Dendritic cell treated with granulocyte-macrophage colony-stimulating factor and Interleukin-4, amounts not matched to agents 40 ng/mL and 50 ng/mL, for 4 days (primary cell): ENCODE data around the gene DACT2.

Source experiments
- H3K27ac Mint-ChIP-seq: one replicate; pipeline ENCODE4 v1.8.0; 2022; ENCODE audit warnings: mild to moderate bottlenecking, mixed read lengths
- H3K27me3 Mint-ChIP-seq: one replicate; pipeline ENCODE4 v1.8.0; 2022; ENCODE audit warnings: mild to moderate bottlenecking, mixed read lengths
- H3K36me3 Mint-ChIP-seq: one replicate; pipeline ENCODE4 v1.8.0; 2022; ENCODE audit warnings: low read depth, mixed read lengths
- H3K4me1 Mint-ChIP-seq: one replicate; pipeline ENCODE4 v1.8.0; 2022; ENCODE audit warnings: low read depth, mixed read lengths
- H3K4me3 Mint-ChIP-seq: one replicate; pipeline ENCODE4 v1.8.0; 2022; ENCODE audit warnings: mild to moderate bottlenecking, moderate library complexity, mixed read lengths
- H3K9me3 Mint-ChIP-seq: one replicate; pipeline ENCODE4 v1.8.0; 2022; ENCODE audit warnings: mixed read lengths
- intact Hi-C: fragments of 100-400 bp; cut with micrococcal nuclease; formaldehyde crosslinking; loops from one replicate; pipeline ENCODE4 v1.15.0; 2022

The DACT2 gene

GRCh38 chr6:168308390-168309144, 11.0 kb downstream of the DACT2 start:
- no peaks in the 10 kb centered on the region for H3K9me3 Mint-ChIP-seq
- peaks cover 2% of the 10 kb centered on the region for H3K27me3 Mint-ChIP-seq
- intact Hi-C loops: no loop called here
- no peak overlapping the region for H3K27ac Mint-ChIP-seq
- H3K36me3 Mint-ChIP-seq: no peaks in the 10 kb centered on the region
- no peaks in the 10 kb centered on the region for H3K4me1 Mint-ChIP-seq
- no peak overlapping the region for H3K4me3 Mint-ChIP-seq

GRCh38 chr6:168307695-168308021, 11.9 kb downstream of the DACT2 start:
- H3K9me3 Mint-ChIP-seq: no peaks in the 10 kb centered on the region
- H3K27me3 Mint-ChIP-seq: no peaks in the 10 kb centered on the region
- H3K4me1 Mint-ChIP-seq: no peaks in the 10 kb centered on the region
- H3K36me3 Mint-ChIP-seq: no peaks in the 10 kb centered on the region
- H3K4me3 Mint-ChIP-seq: no peak overlapping the region
- intact Hi-C loops: no loop called here
- no peak overlapping the region for H3K27ac Mint-ChIP-seq

- H3K27me3 Mint-ChIP-seq: peaks cover under 1% of the 10 kb centered on the region
- H3K36me3 Mint-ChIP-seq: no peaks in the 10 kb centered on the region
- intact Hi-C loops: no loop called here
- no peaks in the 10 kb centered on the region for H3K4me1 Mint-ChIP-seq
- no peaks in the 10 kb centered on the region for H3K9me3 Mint-ChIP-seq
- H3K27ac Mint-ChIP-seq: no peak overlapping the region
- H3K4me3 Mint-ChIP-seq: no peak overlapping the region
These were observed 12.4 kb downstream of the DACT2 start for GRCh38 chr6:168307015-168307694.

- H3K4me3 Mint-ChIP-seq: no peak overlapping the region
- H3K4me1 Mint-ChIP-seq: no peaks in the 10 kb centered on the region
- intact Hi-C loops: no loop called here
- peaks cover 8% of the 10 kb centered on the region for H3K27me3 Mint-ChIP-seq
- H3K27ac Mint-ChIP-seq: no peak overlapping the region
- no peaks in the 10 kb centered on the region for H3K9me3 Mint-ChIP-seq
- H3K36me3 Mint-ChIP-seq: no peaks in the 10 kb centered on the region
These were observed 13.7 kb downstream of the DACT2 start for GRCh38 chr6:168305863-168306262.

- no peak overlapping the region for H3K4me3 Mint-ChIP-seq
- H3K27ac Mint-ChIP-seq: no peak overlapping the region
- intact Hi-C loops: no loop called here
These were observed 14.4 kb downstream of the DACT2 start for GRCh38 chr6:168305096-168305749.

GRCh38 chr6:168304752-168305015, 14.9 kb downstream of the DACT2 start:
- intact Hi-C loops: no loop called here
- H3K27me3 Mint-ChIP-seq: peaks cover 8% of the 10 kb centered on the region
- H3K36me3 Mint-ChIP-seq: no peaks in the 10 kb centered on the region
- no peak overlapping the region for H3K4me3 Mint-ChIP-seq
- H3K4me1 Mint-ChIP-seq: no peaks in the 10 kb centered on the region
- H3K27ac Mint-ChIP-seq: no peak overlapping the region
- H3K9me3 Mint-ChIP-seq: no peaks in the 10 kb centered on the region

More at GRCh38 chr6:168305096-168305749, 14.4 kb downstream of the DACT2 start:
- Mint-ChIP-seq H3K36me3 (no peaks in the 10 kb centered on the region), H3K9me3 (no peaks in the 10 kb centered on the region), H3K4me1 (no peaks in the 10 kb centered on the region), H3K27me3 (peaks cover 8% of the 10 kb centered on the region)

GRCh38 chr6:168303982-168304751, 15.4 kb downstream of the DACT2 start:
- no peaks in the 10 kb centered on the region for H3K4me1 Mint-ChIP-seq
- H3K27me3 Mint-ChIP-seq: peaks cover 8% of the 10 kb centered on the region
- intact Hi-C loops: no loop called here
- H3K9me3 Mint-ChIP-seq: no peaks in the 10 kb centered on the region
- H3K4me3 Mint-ChIP-seq: no peak overlapping the region
- no peaks in the 10 kb centered on the region for H3K36me3 Mint-ChIP-seq
- no peak overlapping the region for H3K27ac Mint-ChIP-seq

- intact Hi-C loops: no loop called here
- H3K27ac Mint-ChIP-seq: no peak overlapping the region
- no peak overlapping the region for H3K4me3 Mint-ChIP-seq
- no peaks in the 10 kb centered on the region for H3K9me3 Mint-ChIP-seq
- H3K36me3 Mint-ChIP-seq: no peaks in the 10 kb centered on the region
- H3K4me1 Mint-ChIP-seq: no peaks in the 10 kb centered on the region
- H3K27me3 Mint-ChIP-seq: peaks cover 8% of the 10 kb centered on the region
These were observed 17.0 kb downstream of the DACT2 start for GRCh38 chr6:168302534-168302933.

- H3K9me3 Mint-ChIP-seq: no peaks in the 10 kb centered on the region
These were observed 17.8 kb downstream of the DACT2 start for GRCh38 chr6:168301648-168302398.

GRCh38 chr6:168300975-168301647, 18.5 kb downstream of the DACT2 start:
- intact Hi-C loops: no loop called here
- no peaks in the 10 kb centered on the region for H3K9me3 Mint-ChIP-seq
- no peaks in the 10 kb centered on the region for H3K36me3 Mint-ChIP-seq
- H3K27ac Mint-ChIP-seq: no peak overlapping the region
- no peak overlapping the region for H3K4me3 Mint-ChIP-seq
- H3K27me3 Mint-ChIP-seq: peaks cover 8% of the 10 kb centered on the region
- H3K4me1 Mint-ChIP-seq: no peaks in the 10 kb centered on the region

More at GRCh38 chr6:168301648-168302398, 17.8 kb downstream of the DACT2 start:
- H3K27me3 Mint-ChIP-seq: peaks cover 8% of the 10 kb centered on the region
- no peaks in the 10 kb centered on the region for H3K36me3 Mint-ChIP-seq
- no peak overlapping the region for H3K4me3 Mint-ChIP-seq
- H3K4me1 Mint-ChIP-seq: no peaks in the 10 kb centered on the region
- no peak overlapping the region for H3K27ac Mint-ChIP-seq
- intact Hi-C loops: no loop called here

GRCh38 chr6:168299541-168300511, 19.8 kb downstream of the DACT2 start:
- H3K36me3 Mint-ChIP-seq: no peaks in the 10 kb centered on the region

GRCh38 chr6:168297643-168298042, 21.9 kb downstream of the DACT2 start:
- no peaks in the 10 kb centered on the region for H3K9me3 Mint-ChIP-seq
- H3K4me3 Mint-ChIP-seq: no peak overlapping the region
- no peaks in the 10 kb centered on the region for H3K4me1 Mint-ChIP-seq
- intact Hi-C loops: no loop called here
- H3K36me3 Mint-ChIP-seq: no peaks in the 10 kb centered on the region
- H3K27me3 Mint-ChIP-seq: peaks cover 8% of the 10 kb centered on the region
- H3K27ac Mint-ChIP-seq: no peak overlapping the region

More at GRCh38 chr6:168299541-168300511, 19.8 kb downstream of the DACT2 start:
- Mint-ChIP-seq H3K4me1 (no peaks in the 10 kb centered on the region), H3K4me3 (no peak overlapping the region), H3K27me3 (peaks cover 8% of the 10 kb centered on the region), H3K9me3 (no peaks in the 10 kb centered on the region), H3K27ac (no peak overlapping the region)
- intact Hi-C loops: no loop called here
